Measurements from ENCODE around the gene USP48.

USP48 gene

DNA sequence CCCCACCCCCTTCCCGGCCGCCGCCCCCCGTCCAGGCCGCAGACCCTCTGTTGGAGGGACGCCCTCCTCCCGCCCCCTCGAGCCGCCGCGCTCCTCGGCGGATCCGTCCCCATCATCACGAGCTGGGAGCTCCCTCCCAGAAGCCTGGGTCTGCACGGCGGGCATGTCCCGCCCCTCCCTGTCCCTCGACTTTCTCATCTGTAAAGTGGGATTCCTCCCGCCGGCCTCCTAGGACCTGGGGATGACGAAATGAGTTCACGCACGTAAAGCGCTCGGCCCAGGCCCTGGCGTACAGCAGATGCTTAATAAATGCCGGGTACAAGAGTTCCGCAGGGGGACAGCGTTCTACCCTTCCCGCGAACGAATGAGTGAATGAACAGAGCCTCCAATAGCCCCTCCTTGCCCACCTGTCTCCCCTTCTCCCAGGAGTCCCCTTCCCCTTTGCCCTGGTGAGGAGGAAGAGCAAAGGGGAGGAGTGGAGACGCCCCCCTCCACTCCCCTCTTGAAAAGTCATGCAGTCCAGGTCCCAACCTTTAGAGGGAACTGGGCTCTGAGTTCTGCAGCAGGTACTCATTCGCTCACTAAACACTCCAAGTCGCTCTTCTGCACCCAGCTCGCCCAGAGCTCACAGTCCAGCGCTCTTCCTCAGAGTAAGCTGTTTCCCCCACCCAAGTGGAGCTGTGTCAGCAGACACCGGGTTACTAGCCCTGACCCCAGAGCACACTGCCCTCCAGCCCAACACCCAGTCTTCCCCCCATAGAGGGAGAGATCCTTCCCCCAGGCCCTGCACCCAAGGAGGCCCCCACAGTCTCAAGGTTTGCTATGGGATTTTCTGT, 130.6 kb downstream of the USP48 start:
- H3K4me3 ChIP-seq (ENCODE audit: insufficient read depth, low read length, poor library complexity, severe bottlenecking): no peak overlapping the region
- no peaks in the 10 kb centered on the region for H3K79me2 ChIP-seq (ENCODE audit: insufficient read depth, low read length)
- H3K27ac ChIP-seq (ENCODE audit: low read depth, low read length): no peak overlapping the region
- no peaks in the 10 kb centered on the region for H3K27me3 ChIP-seq (ENCODE audit: low read length)
- H3F3A ChIP-seq (ENCODE audit: insufficient read depth): no peaks in the 10 kb centered on the region
- H4K20me1 ChIP-seq (ENCODE audit: low read depth, low read length): no peaks in the 10 kb centered on the region
- H3K9me2 ChIP-seq (replicated peaks; ENCODE audit: insufficient read depth, low read length): no peaks in the 10 kb centered on the region
- no peak overlapping the region for H2AFZ ChIP-seq (ENCODE audit: low read depth, low read length, severe bottlenecking)
- H3K4me2 ChIP-seq (ENCODE audit: low read depth, low read length, poor library complexity, severe bottlenecking): no peak overlapping the region
- H3K9me3 ChIP-seq (ENCODE audit: insufficient read depth, low read length): no peaks in the 10 kb centered on the region
- no peak overlapping the region for H3K9ac ChIP-seq (ENCODE audit: low read length)
- TF ChIP-seq CTCF (IDR thresholded peaks at IDR 0.05; ENCODE audit: insufficient read depth, low read length, poor library complexity, severe bottlenecking) (no peak), EZH2phosphoT487 (conservative IDR thresholded peaks at IDR 0.05; ENCODE audit: low read length) (no peak)
- H3K36me3 ChIP-seq (ENCODE audit: low read length): no peaks in the 10 kb centered on the region

DNA sequence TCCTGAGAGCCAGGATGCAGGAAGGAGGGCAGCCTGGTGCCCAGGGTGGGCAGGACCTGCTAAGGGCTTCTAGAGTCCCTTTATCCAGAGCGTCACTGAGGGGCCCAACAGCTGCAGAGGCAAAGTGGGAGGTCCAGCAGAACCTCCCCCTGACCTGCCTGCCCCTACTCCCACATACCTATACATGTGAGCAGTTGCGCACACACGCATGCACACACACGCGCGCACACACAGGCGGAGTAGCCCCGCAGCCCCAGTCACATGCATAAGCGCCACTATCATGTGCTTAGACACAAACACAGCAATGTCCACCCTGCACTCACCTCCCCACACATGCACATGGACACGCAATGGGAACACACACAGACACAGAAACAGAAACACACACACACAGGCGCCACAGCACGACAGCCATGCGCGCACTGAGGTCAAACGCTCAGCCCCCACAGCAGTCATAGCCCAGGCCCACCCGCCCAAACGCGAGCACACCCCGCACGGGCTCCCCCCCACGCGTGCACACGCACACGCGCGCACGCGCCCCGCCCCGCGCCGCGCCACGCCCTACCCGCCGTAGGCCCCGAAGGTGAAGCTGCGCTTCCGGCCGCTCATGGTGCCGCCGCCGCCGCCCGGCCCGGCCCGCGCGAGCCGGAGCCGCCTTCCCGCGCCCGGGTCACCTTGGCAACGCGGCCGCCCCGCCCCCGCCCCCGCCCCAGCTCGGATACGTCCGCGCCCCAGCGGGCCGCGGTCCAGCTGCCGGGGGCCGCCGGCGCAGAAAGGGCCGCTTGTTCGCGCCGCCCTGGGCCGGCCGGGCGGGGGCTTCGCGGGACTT, 131.5 kb downstream of the USP48 start:
- Histone ChIP-seq H3K27me3 (ENCODE audit: low read length) (no peaks in the 10 kb centered on the region), H3K4me3 (ENCODE audit: insufficient read depth, low read length, poor library complexity, severe bottlenecking) (no peak overlapping the region), H3K79me2 (ENCODE audit: insufficient read depth, low read length) (no peaks in the 10 kb centered on the region), H3K9ac (ENCODE audit: low read length) (no peak overlapping the region), H3F3A (ENCODE audit: insufficient read depth) (no peaks in the 10 kb centered on the region), H3K9me2 (replicated peaks; ENCODE audit: insufficient read depth, low read length) (no peaks in the 10 kb centered on the region), H3K9me3 (ENCODE audit: insufficient read depth, low read length) (no peaks in the 10 kb centered on the region), H2AFZ (ENCODE audit: low read depth, low read length, severe bottlenecking) (no peak overlapping the region), H3K36me3 (ENCODE audit: low read length) (no peaks in the 10 kb centered on the region), H3K27ac (ENCODE audit: low read depth, low read length) (no peak overlapping the region), H4K20me1 (ENCODE audit: low read depth, low read length) (no peaks in the 10 kb centered on the region), H3K4me2 (ENCODE audit: low read depth, low read length, poor library complexity, severe bottlenecking) (peak overlapping the region; percentile 25)
- TF ChIP-seq CTCF (IDR thresholded peaks at IDR 0.05; ENCODE audit: insufficient read depth, low read length, poor library complexity, severe bottlenecking): no peak
- no peak for TF ChIP-seq EZH2phosphoT487 (conservative IDR thresholded peaks at IDR 0.05; ENCODE audit: low read length)

DNA sequence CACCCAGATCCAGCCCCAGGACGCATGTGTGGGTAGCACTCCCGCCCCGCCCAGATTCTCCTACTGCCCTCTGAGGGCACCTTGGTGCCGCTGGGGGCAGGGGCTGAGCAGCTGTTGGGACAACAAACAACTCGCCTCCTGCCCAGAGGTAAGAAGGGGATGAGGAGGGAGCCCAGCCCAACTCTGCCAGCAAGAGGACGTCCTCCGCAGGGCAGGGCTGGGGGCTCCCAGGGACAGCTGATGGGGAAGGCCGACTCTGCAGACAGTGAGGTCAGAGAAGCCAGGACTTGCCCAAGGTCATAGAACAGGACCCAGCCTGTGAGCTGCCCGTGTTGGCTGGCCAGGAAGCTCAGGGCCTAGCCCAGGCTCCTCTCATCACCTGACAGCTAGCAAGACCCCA, 132.5 kb downstream of the USP48 start:
- Histone ChIP-seq H3K9me3 (ENCODE audit: insufficient read depth, low read length) (no peaks in the 10 kb centered on the region), H3K27ac (ENCODE audit: low read depth, low read length) (no peak overlapping the region), H3K4me3 (ENCODE audit: insufficient read depth, low read length, poor library complexity, severe bottlenecking) (no peak overlapping the region), H4K20me1 (ENCODE audit: low read depth, low read length) (no peaks in the 10 kb centered on the region), H2AFZ (ENCODE audit: low read depth, low read length, severe bottlenecking) (no peak overlapping the region), H3K9ac (ENCODE audit: low read length) (no peak overlapping the region), H3K27me3 (ENCODE audit: low read length) (no peaks in the 10 kb centered on the region), H3K4me2 (ENCODE audit: low read depth, low read length, poor library complexity, severe bottlenecking) (no peak overlapping the region), H3K79me2 (ENCODE audit: insufficient read depth, low read length) (no peaks in the 10 kb centered on the region), H3F3A (ENCODE audit: insufficient read depth) (no peaks in the 10 kb centered on the region), H3K9me2 (replicated peaks; ENCODE audit: insufficient read depth, low read length) (no peaks in the 10 kb centered on the region), H3K36me3 (ENCODE audit: low read length) (no peaks in the 10 kb centered on the region)
- TF ChIP-seq CTCF (IDR thresholded peaks at IDR 0.05; ENCODE audit: insufficient read depth, low read length, poor library complexity, severe bottlenecking) (no peak), EZH2phosphoT487 (conservative IDR thresholded peaks at IDR 0.05; ENCODE audit: low read length) (no peak)
